HG03439 (cell line): Measurements from ENCODE around the gene CERS6.

ENCODE experiments used
- ATAC-seq: cut with Tn5 transposase; IDR thresholded peaks from one replicate; pipeline ENCODE4 v1.9.1; 2021; ENCODE audit warnings: mild to moderate bottlenecking, moderate library complexity; ENCODE audit not compliant: unreplicated experiment

CERS6 gene

GRCh38 chr2:168565512-168565911 lies 109.4 kb downstream of the CERS6 start:
- ATAC-seq: no peak

GRCh38 chr2:168566974-168567665 lies 111.0 kb downstream of the CERS6 start:
- no peak for ATAC-seq

- no peak for ATAC-seq
These were observed 111.8 kb downstream of the CERS6 start for GRCh38 chr2:168567836-168568235.

GRCh38 chr2:168568476-168569267 lies 112.6 kb downstream of the CERS6 start:
- no peak for ATAC-seq

GRCh38 chr2:168571061-168571460 lies 115.0 kb downstream of the CERS6 start:
- ATAC-seq: no peak

- ATAC-seq: no peak
These were observed 117.2 kb downstream of the CERS6 start for GRCh38 chr2:168573128-168573903.

- no peak for ATAC-seq
These were observed 119.0 kb downstream of the CERS6 start for GRCh38 chr2:168574856-168575630.

GRCh38 chr2:168577885-168578284 lies 121.8 kb downstream of the CERS6 start:
- no peak for ATAC-seq

GRCh38 chr2:168583064-168583709 lies 127.1 kb downstream of the CERS6 start:
- peak; percentile 66 for ATAC-seq

- ATAC-seq: no peak
These were observed 127.8 kb downstream of the CERS6 start for GRCh38 chr2:168583710-168584521.

- no peak for ATAC-seq
These were observed 128.8 kb downstream of the CERS6 start for GRCh38 chr2:168584911-168585310.

GRCh38 chr2:168585700-168586099 lies 129.6 kb downstream of the CERS6 start:
- ATAC-seq: no peak

- ATAC-seq: no peak
These were observed 131.2 kb downstream of the CERS6 start for GRCh38 chr2:168587307-168587706.

- ATAC-seq: no peak
These were observed 133.5 kb downstream of the CERS6 start for GRCh38 chr2:168589236-168590211.

GRCh38 chr2:168592181-168592831 lies 136.2 kb downstream of the CERS6 start:
- no peak for ATAC-seq

GRCh38 chr2:168593713-168594112 lies 137.6 kb downstream of the CERS6 start:
- ATAC-seq: no peak

- ATAC-seq: peak; percentile 81
These were observed 138.7 kb downstream of the CERS6 start for GRCh38 chr2:168594778-168595177.
